Type B pancreatic cell (in vitro differentiated cells): Measurements from ENCODE around the gene SRGAP1. TPM values are rescaled to one million over a fixed set of nuclear protein-coding genes. Genes with fewer than 3 reads are reported as not detected.
"Not testable (repeated sequence)": the region's sequence is repeated elsewhere in the genome, so short reads cannot be mapped to it uniquely, and the experiment has no call there.

Source experiments
- DNase-seq: peaks from one replicate; pipeline ENCODE4 v3.0.0; 2021; ENCODE audit warnings: mixed read lengths; ENCODE audit not compliant: unreplicated experiment; ENCODE audit errors: extremely low spot score
- H3K27ac Mint-ChIP-seq: 2 replicates; pipeline ENCODE4 v1.8.0; 2021; ENCODE audit warnings: mild to moderate bottlenecking, mixed read lengths
- H3K27me3 Mint-ChIP-seq: 2 replicates; pipeline ENCODE4 v1.8.0; 2021; ENCODE audit warnings: mixed read lengths
- H3K36me3 Mint-ChIP-seq: 2 replicates; pipeline ENCODE4 v1.8.0; 2021; ENCODE audit warnings: mixed read lengths
- H3K4me1 Mint-ChIP-seq: one replicate; pipeline ENCODE4 v1.8.0; 2021; ENCODE audit warnings: mixed read lengths; ENCODE audit not compliant: unreplicated experiment
- H3K4me3 Mint-ChIP-seq: 2 replicates; pipeline ENCODE4 v1.8.0; 2021; ENCODE audit warnings: mild to moderate bottlenecking, mixed read lengths
- H3K9me3 Mint-ChIP-seq: 2 replicates; pipeline ENCODE4 v1.8.0; 2021; ENCODE audit warnings: mixed read lengths
- total RNA-seq: library from RNA; stranded (reverse); gene quantifications from 2 replicates; pipeline ENCODE4 v1.2.1, GENCODE V29; 2021; ENCODE audit warnings: low replicate concordance
- TF ChIP-seq, protein P1 (sequence below): fragments of 200-600 bp; sonication (generic); conservative IDR thresholded peaks from 2 replicates; pipeline ENCODE4 v1.5.0; 2021; ENCODE audit warnings: antibody characterized with exemption, mild to moderate bottlenecking

SRGAP1 gene
- total RNA-seq, 1 donor from 2014 or later, result 14.9 TPM

DNA sequence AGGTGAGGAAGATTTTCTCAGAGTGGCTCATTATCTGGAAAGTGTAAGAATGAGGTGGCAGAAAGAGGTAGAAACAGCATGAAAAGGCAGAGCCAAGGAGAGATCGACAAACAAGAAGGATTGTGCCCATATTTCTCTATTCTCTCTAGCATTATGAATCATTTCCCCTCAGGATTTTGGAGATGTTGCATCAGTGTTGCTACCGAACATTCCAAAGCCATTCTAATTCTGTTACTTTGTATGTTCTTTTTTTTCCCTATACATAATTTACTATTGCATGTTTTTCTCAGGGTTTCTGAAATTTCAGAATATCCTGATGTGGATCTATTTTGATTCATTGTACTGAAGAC, 316.2 kb downstream of the SRGAP1 start:
- H3K9me3 Mint-ChIP-seq, result peaks cover 11% of the 10 kb centered on the region
- no peaks in the 10 kb centered on the region for H3K36me3 Mint-ChIP-seq
- TF ChIP-seq, protein P1, sequence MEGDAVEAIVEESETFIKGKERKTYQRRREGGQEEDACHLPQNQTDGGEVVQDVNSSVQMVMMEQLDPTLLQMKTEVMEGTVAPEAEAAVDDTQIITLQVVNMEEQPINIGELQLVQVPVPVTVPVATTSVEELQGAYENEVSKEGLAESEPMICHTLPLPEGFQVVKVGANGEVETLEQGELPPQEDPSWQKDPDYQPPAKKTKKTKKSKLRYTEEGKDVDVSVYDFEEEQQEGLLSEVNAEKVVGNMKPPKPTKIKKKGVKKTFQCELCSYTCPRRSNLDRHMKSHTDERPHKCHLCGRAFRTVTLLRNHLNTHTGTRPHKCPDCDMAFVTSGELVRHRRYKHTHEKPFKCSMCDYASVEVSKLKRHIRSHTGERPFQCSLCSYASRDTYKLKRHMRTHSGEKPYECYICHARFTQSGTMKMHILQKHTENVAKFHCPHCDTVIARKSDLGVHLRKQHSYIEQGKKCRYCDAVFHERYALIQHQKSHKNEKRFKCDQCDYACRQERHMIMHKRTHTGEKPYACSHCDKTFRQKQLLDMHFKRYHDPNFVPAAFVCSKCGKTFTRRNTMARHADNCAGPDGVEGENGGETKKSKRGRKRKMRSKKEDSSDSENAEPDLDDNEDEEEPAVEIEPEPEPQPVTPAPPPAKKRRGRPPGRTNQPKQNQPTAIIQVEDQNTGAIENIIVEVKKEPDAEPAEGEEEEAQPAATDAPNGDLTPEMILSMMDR, result no peak
- DNase-seq, result no peak
- no peak overlapping the region for H3K27ac Mint-ChIP-seq
- H3K4me3 Mint-ChIP-seq, result no peak overlapping the region
- no peaks in the 10 kb centered on the region for H3K27me3 Mint-ChIP-seq
- no peaks in the 10 kb centered on the region for H3K4me1 Mint-ChIP-seq

GRCh38 chr12:64166606-64167005, 322.1 kb downstream of the SRGAP1 start:
- not testable (repeated sequence) for H3K27ac Mint-ChIP-seq, H3K27me3 Mint-ChIP-seq, H3K36me3 Mint-ChIP-seq, H3K4me1 Mint-ChIP-seq, H3K4me3 Mint-ChIP-seq, H3K9me3 Mint-ChIP-seq, DNase-seq

- H3K9me3 Mint-ChIP-seq, H3K27ac Mint-ChIP-seq, DNase-seq: not testable (repeated sequence)
Measured at GRCh38 chr12:64167041-64167440, 322.5 kb downstream of the SRGAP1 start.

DNA sequence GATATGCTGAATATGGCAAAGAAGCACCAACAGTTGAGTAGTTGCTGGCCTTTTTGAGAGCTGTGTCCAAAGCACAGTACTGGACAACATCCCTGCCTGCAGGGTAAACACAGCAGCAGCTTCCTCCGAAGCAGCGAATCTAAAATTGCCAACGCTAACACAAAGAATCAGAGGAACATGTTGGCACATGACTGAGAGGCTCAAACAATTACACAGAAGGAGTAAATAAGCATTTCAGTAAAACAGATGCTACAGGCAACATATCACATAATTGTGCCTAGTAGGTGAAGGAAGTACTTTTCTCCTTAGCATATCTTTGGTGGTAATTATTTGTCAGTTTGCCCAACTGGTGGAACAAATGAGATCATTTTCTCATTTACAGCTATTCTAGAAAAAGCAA, 325.5 kb downstream of the SRGAP1 start:
- H3K27me3 Mint-ChIP-seq, result no peaks in the 10 kb centered on the region
- DNase-seq, result no peak
- no peak overlapping the region for H3K27ac Mint-ChIP-seq
- TF ChIP-seq, protein P1, result no peak
- no peak overlapping the region for H3K4me3 Mint-ChIP-seq
- H3K9me3 Mint-ChIP-seq, result peaks cover 9% of the 10 kb centered on the region
- H3K4me1 Mint-ChIP-seq, result peaks cover 9% of the 10 kb centered on the region
- peaks cover 3% of the 10 kb centered on the region for H3K36me3 Mint-ChIP-seq

More at GRCh38 chr12:64167041-64167440, 322.5 kb downstream of the SRGAP1 start:
- not testable (repeated sequence) for H3K27me3 Mint-ChIP-seq, H3K36me3 Mint-ChIP-seq, H3K4me1 Mint-ChIP-seq, H3K4me3 Mint-ChIP-seq

GRCh38 chr12:64170730-64171129, 326.2 kb downstream of the SRGAP1 start:
- Mint-ChIP-seq H3K9me3 (peaks cover 3% of the 10 kb centered on the region), H3K4me3 (no peak overlapping the region), H3K27me3 (no peaks in the 10 kb centered on the region), H3K27ac (no peak overlapping the region), H3K36me3 (peaks cover 3% of the 10 kb centered on the region), H3K4me1 (peaks cover 9% of the 10 kb centered on the region)
- no peak for DNase-seq
- TF ChIP-seq, protein P1, result no peak

GRCh38 chr12:64171715-64172114, 327.2 kb downstream of the SRGAP1 start:
- H3K36me3 Mint-ChIP-seq, result peaks cover 3% of the 10 kb centered on the region
- H3K27ac Mint-ChIP-seq, result no peak overlapping the region
- TF ChIP-seq, protein P1, result no peak
- no peaks in the 10 kb centered on the region for H3K27me3 Mint-ChIP-seq
- no peaks in the 10 kb centered on the region for H3K9me3 Mint-ChIP-seq
- DNase-seq, result no peak
- H3K4me1 Mint-ChIP-seq, result peaks cover 9% of the 10 kb centered on the region
- no peak overlapping the region for H3K4me3 Mint-ChIP-seq
